DLD1 (cell line): Measurements from ENCODE around the gene CACNA1E.

ENCODE experiments used
- in situ Hi-C: cut with HindIII; loops from 2 replicates; pipeline ENCODE4 v1.10.0; 2017; ENCODE audit warnings: low sequenced_read_pairs

The CACNA1E gene

GRCh38 chr1:181483285-181484195 is at the start of gene CACNA1E:
Gene CACNA1E (plus strand): TSS chr1:181483517. CDS start chr1:181483745, 228 bp downstream.
- in situ Hi-C loops: no loop called here

GRCh38 chr1:181433931-181434330 is 49.4 kb upstream of the CACNA1E start:
- in situ Hi-C loops: no loop called here

- in situ Hi-C loops: no loop called here
Measured at GRCh38 chr1:181438013-181438412, 45.3 kb upstream of the CACNA1E start.

- in situ Hi-C loops: no loop called here
Measured at GRCh38 chr1:181440510-181440909, 42.8 kb upstream of the CACNA1E start.

GRCh38 chr1:181442181-181442525 is 41.2 kb upstream of the CACNA1E start:
- in situ Hi-C loops: no loop called here

- in situ Hi-C loops: no loop called here
Measured at GRCh38 chr1:181443231-181443853, 40.0 kb upstream of the CACNA1E start.

- in situ Hi-C loops: no loop called here
Measured at GRCh38 chr1:181445436-181445835, 37.9 kb upstream of the CACNA1E start.

- in situ Hi-C loops: no loop called here
Measured at GRCh38 chr1:181448461-181448860, 34.9 kb upstream of the CACNA1E start.

GRCh38 chr1:181451661-181452230 is 31.6 kb upstream of the CACNA1E start:
- in situ Hi-C loops: no loop called here

GRCh38 chr1:181452746-181453145 is 30.6 kb upstream of the CACNA1E start:
- in situ Hi-C loops: no loop called here

GRCh38 chr1:181453541-181454201 is 29.6 kb upstream of the CACNA1E start:
- in situ Hi-C loops: no loop called here

GRCh38 chr1:181456551-181456950 is 26.8 kb upstream of the CACNA1E start:
- in situ Hi-C loops: no loop called here

- in situ Hi-C loops: no loop called here
Measured at GRCh38 chr1:181458419-181458818, 24.9 kb upstream of the CACNA1E start.

GRCh38 chr1:181459067-181459466 is 24.2 kb upstream of the CACNA1E start:
- in situ Hi-C loops: no loop called here

GRCh38 chr1:181469829-181470228 is 13.5 kb upstream of the CACNA1E start:
- in situ Hi-C loops: no loop called here

- in situ Hi-C loops: no loop called here
Measured at GRCh38 chr1:181475580-181475979, 7.7 kb upstream of the CACNA1E start.

GRCh38 chr1:181476581-181476980 is 6.7 kb upstream of the CACNA1E start:
- in situ Hi-C loops: no loop called here

GRCh38 chr1:181478306-181478705 is 5.0 kb upstream of the CACNA1E start:
- in situ Hi-C loops: no loop called here

GRCh38 chr1:181479137-181479745 is 4.1 kb upstream of the CACNA1E start:
- in situ Hi-C loops: no loop called here

- in situ Hi-C loops: no loop called here
Measured at GRCh38 chr1:181482001-181482430, 1.3 kb upstream of the CACNA1E start.
